Thoracic aorta endothelial cell (primary cell): ENCODE results near the gene MOSMO. TPM values are rescaled to one million over a fixed set of nuclear protein-coding genes. Genes with fewer than 3 reads are reported as not detected.

Experiments
- total RNA-seq: library from RNA; depleted of rRNA; stranded (reverse); fragments of >200 nt; gene quantifications from 2 replicates; pipeline ENCODE4 v1.2.3, GENCODE V29; 2012

Gene MOSMO
- 45.6 and 52.0 TPM in 2 replicates for total RNA-seq

GRCh38 chr16:22007509-22008214 lies at the start of gene MOSMO:
MOSMO (plus strand) TSS chr16:22008111; CDS start chr16:22008302, 191 bp downstream.

GRCh38 chr16:22092143-22092933 lies 84.4 kb downstream of the MOSMO start, which contains the start of gene VWA3A:
VWA3A (plus strand) TSS chr16:22092541; CDS start chr16:22092638, 97 bp downstream.

Other genes with a start within 250 kb of the MOSMO start
- gene NPIPB4, start 150.4 kb upstream of the MOSMO start, total RNA-seq = 69.1 and 105 TPM in 2 replicates
- gene UQCRC2, start 54.8 kb upstream of the MOSMO start, total RNA-seq = 237 and 256 TPM in 2 replicates
- not detected in 2 replicates for gene PDZD9, start 7.0 kb upstream of the MOSMO start, total RNA-seq
- gene VWA3A, start 84.4 kb downstream of the MOSMO start, total RNA-seq = 0.29 TPM in 1 of 2 replicates, not detected in the other
- gene SDR42E2, start 154.4 kb downstream of the MOSMO start, total RNA-seq = 0.07 and 0.13 TPM in 2 replicates
- 47.7 and 59.4 TPM in 2 replicates for gene EEF2K, start 198.2 kb downstream of the MOSMO start, total RNA-seq